ENCODE measurements around the gene ZNF541.

DNA sequence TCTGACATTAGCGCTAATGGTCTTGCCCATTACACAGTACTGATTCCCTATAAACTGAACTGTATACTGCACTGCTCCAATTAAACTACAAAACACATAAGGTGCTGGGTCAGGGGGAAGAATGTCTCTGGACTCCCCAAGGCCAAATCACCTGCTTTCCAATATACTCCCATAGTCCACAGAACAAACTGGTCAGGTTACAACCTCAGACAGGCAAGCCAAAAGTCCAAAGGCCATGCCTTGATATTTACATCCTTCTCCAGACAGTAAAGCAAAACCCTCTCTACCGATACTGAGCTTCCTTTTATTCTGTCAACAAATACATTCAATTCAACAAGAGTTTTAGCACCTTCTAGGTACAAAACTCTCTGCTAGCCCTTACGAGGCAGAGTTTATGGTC lies 8.9 kb downstream of the ZNF541 start:
- TF ChIP-seq GATA3 (IDR thresholded peaks at IDR 0.05; ENCODE audit: low read depth, low read length) (no peak), GATA2 (IDR thresholded peaks at IDR 0.05; ENCODE audit: low read depth, low read length) (no peak)

All from SH-SY5Y (cell line).